COR-L47 (cell line): ENCODE results near the gene GPHN.
A peak's percentile ranks its signal among the peaks of the same experiment; 100 is the strongest.

Experiments used
- DNase-seq: peaks from one replicate; lab custom pipeline; 2025; lab: John Stamatoyannopoulos, UW

GPHN gene

GRCh38 chr14:66601932-66602578, 94.1 kb downstream of the GPHN start:
- no peak for DNase-seq

- DNase-seq, result no peak
Observed at GRCh38 chr14:66603945-66604344, 96.0 kb downstream of the GPHN start.

GRCh38 chr14:66606826-66607225, 98.9 kb downstream of the GPHN start:
- no peak for DNase-seq

- no peak for DNase-seq
Observed at GRCh38 chr14:66610154-66610563, 102.2 kb downstream of the GPHN start.

- DNase-seq, result no peak
Observed at GRCh38 chr14:66613344-66613743, 105.4 kb downstream of the GPHN start.

- no peak for DNase-seq
Observed at GRCh38 chr14:66619952-66620351, 112.0 kb downstream of the GPHN start.

- DNase-seq, result no peak
Observed at GRCh38 chr14:66623838-66624237, 115.9 kb downstream of the GPHN start.

- peak; percentile 59 for DNase-seq
Observed at GRCh38 chr14:66624336-66624937, 116.5 kb downstream of the GPHN start.

- no peak for DNase-seq
Observed at GRCh38 chr14:66628636-66629035, 120.7 kb downstream of the GPHN start.

GRCh38 chr14:66629499-66629898, 121.6 kb downstream of the GPHN start:
- no peak for DNase-seq

GRCh38 chr14:66634876-66635275, 126.9 kb downstream of the GPHN start:
- no peak for DNase-seq

GRCh38 chr14:66635435-66635834, 127.5 kb downstream of the GPHN start:
- DNase-seq, result no peak

GRCh38 chr14:66636240-66636639, 128.3 kb downstream of the GPHN start:
- no peak for DNase-seq

- DNase-seq, result no peak
Observed at GRCh38 chr14:66638689-66639088, 130.7 kb downstream of the GPHN start.

- DNase-seq, result no peak
Observed at GRCh38 chr14:66641861-66642635, 134.1 kb downstream of the GPHN start.

- no peak for DNase-seq
Observed at GRCh38 chr14:66643344-66643743, 135.4 kb downstream of the GPHN start.

- DNase-seq, result no peak
Observed at GRCh38 chr14:66645716-66646115, 137.8 kb downstream of the GPHN start.

- no peak for DNase-seq
Observed at GRCh38 chr14:66649498-66649897, 141.6 kb downstream of the GPHN start.

- DNase-seq, result no peak
Observed at GRCh38 chr14:66650491-66650911, 142.6 kb downstream of the GPHN start.

GRCh38 chr14:66651536-66652220, 143.7 kb downstream of the GPHN start:
- DNase-seq, result no peak

GRCh38 chr14:66652525-66653106, 144.7 kb downstream of the GPHN start:
- DNase-seq, result no peak

- no peak for DNase-seq
Observed at GRCh38 chr14:66657780-66658179, 149.8 kb downstream of the GPHN start.
